Stimulated activated CD4-positive, alpha-beta T cell treated with anti-CD3 and anti-CD28 coated beads, Interleukin-1b, Interleukin-23, amount 100 ng/mL, for 24 hours (primary cell): ENCODE data around the gene PNLIPRP2.

Experiments used
- DNase-seq, 4 experiments: peaks; one replicate each; pipeline ENCODE4 v3.0.0-alpha.2; 2020; ENCODE audit warnings: low read depth in 4 of 4, low spot score in 1 of 4

Gene PNLIPRP2

GRCh38 chr10:116679351-116679750 is 58.6 kb downstream of the PNLIPRP2 start:
- DNase-seq = no peak

- no peak for DNase-seq
Observed at GRCh38 chr10:116683166-116683565, 62.4 kb downstream of the PNLIPRP2 start.

- no peak for DNase-seq
Observed at GRCh38 chr10:116683821-116684220, 63.1 kb downstream of the PNLIPRP2 start.

DNA sequence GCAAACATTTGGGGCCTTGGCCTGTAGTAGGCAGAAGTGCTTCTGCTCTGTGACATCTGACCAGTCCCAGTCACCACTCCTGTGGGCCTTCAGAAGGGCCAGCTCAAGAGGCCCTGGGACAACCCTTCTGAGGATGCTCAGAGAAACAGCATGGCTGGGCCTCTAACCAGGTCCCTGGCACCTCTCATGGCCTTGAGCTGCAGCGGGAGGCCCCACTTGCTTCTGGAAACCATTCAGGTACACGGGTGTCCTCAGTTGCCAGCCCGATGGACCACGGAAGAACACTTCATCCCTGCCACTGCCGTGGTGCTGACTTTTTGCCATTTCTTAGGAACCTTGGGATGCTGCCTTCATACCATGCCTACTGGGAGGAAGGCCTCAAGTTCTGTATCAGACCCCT is 64.0 kb downstream of the PNLIPRP2 start:
- DNase-seq = no peak

DNA sequence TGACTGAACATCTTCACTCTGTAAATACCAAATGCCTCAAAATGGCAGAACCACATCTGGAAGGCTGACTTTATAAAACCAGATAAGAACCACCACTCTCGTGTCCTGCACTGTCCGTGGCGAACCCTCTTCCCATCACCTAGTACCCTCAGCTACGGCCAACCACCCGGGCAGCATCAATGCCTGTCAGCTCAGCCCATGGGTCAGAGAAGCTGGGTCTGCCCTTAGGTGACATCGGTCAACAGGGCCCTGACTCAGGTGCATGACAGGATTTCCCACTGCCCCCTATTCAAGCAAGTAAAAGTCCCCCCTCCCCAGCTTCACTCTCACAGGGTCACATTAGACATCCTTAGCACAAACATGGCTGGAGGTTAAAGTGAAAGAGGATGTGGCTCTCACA is 65.1 kb downstream of the PNLIPRP2 start:
- DNase-seq = no peak

GRCh38 chr10:116686632-116687031 is 65.9 kb downstream of the PNLIPRP2 start:
- DNase-seq = no peak

DNA sequence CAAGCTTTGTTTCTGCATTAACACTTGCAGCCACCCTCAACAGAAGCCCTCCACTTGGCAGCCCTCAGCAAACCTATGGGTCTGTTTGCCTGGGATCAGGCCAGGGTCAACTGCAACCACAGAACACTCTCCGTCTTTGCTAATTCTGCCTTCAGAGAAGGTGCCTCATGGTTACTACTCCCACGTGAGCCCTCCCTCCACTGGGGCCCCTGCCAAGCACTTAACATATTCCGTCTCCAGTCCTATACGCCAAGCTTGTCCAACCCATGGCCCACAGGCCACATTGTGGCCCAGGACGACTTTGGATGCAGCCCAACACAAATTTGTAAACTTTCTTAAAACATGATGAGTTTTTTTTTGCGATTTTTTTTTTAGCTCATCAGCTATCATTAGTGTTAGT is 66.9 kb downstream of the PNLIPRP2 start:
- no peak for DNase-seq

GRCh38 chr10:116688241-116688711 is 67.5 kb downstream of the PNLIPRP2 start:
- DNase-seq = no peak

DNA sequence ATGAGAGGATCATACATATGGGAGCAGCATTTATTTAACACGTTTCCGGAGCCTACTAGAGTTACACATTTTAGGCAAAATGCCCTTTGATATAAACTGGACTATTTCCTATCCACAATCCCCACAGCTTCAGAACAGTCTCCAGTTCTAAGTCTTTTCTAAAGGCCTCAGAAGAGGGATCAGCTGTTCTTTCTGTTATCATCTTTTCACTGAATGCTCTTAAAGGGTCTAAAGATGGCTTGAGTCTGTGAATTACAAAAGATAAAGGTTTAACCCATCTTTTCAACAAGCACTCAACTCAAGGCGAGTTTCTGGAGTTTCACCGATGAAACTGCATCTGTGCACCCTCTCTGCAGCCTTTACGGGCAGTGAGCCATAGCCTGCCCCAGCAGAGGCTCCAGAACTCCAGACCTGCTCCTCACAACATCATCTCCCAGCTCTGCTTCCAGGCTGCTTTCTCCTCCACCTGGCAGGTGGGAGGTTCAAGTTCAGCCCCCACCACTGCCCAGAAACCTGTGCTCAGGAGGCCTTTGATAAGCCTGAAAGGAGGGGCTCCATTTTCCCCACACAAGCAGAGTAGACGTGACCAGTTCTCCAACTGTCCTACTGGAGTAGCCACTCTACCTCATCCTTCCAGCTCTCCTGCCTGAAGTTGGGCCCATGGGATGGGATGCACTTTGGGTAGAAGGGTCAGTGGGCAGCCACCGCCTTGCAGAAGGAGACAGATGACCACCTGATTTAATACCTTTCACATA is 68.2 kb downstream of the PNLIPRP2 start:
- DNase-seq = no peak

- DNase-seq = no peak
Observed at GRCh38 chr10:116689744-116690143, 69.0 kb downstream of the PNLIPRP2 start.

DNA sequence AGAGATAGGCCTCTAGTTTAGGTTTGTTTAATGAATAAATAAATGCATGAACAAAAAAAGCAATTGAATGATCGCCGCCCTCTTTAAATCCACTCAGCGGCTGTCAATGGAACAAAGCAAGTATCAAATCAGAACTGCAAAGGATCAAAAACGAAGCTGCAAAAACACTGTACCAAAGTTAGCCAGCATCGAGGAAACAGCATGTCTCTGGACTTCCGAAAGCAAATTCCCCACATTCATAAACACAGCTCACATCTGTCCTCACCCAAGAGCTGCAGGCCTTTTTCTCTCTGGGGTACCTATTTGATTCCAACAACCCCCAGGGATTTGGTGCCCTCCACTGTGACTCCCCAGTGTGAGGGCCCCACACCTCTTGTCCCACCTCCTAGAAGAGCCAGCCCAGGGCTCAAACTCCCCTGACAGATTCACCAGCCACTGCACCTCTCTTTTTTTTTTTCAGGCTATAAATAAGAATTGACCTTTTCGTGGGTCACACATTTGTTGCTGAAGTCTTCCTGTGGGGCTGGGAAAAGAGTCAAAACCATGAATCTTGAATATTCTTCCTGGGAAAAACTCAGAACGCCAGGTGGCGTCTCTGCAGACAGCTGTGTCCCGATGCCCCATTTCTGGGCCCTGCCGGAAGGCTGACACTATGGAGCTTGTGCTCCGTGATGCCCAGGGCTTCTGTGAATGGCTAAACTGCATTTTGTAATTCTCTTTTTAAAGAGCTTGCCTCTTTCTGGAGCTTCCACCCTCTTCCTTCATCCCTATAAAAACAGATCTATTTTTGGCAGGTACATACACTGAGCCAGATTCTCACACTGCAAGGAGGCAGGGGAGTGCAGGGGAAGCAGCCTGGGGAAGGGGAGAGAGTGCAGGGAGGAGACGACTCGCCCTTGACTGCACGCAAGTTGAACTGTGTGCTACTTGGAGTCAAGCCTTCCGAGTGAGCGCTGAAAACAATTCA is 69.9 kb downstream of the PNLIPRP2 start:
- no peak for DNase-seq

DNA sequence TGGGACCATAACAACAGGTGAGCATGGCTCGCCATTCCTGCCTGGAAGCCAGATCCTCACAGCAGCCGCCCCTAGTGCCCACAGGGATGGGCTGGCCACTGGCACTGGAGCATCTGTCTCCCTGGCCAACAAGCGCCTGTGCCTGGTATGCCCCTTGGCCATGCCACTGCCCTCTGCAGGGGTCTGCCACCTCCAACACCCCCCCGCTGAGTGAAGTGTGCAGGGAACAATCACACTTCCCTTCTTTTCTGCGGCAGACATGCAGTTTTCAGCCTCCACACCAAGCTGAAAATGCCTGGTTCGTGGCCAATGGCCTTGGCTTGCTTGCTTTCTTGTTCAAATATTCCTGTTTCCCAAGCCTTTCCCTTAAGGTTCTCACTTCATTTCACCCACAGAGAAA is 70.9 kb downstream of the PNLIPRP2 start:
- no peak for DNase-seq

- DNase-seq = no peak
Observed at GRCh38 chr10:116692225-116692624, 71.5 kb downstream of the PNLIPRP2 start.

DNA sequence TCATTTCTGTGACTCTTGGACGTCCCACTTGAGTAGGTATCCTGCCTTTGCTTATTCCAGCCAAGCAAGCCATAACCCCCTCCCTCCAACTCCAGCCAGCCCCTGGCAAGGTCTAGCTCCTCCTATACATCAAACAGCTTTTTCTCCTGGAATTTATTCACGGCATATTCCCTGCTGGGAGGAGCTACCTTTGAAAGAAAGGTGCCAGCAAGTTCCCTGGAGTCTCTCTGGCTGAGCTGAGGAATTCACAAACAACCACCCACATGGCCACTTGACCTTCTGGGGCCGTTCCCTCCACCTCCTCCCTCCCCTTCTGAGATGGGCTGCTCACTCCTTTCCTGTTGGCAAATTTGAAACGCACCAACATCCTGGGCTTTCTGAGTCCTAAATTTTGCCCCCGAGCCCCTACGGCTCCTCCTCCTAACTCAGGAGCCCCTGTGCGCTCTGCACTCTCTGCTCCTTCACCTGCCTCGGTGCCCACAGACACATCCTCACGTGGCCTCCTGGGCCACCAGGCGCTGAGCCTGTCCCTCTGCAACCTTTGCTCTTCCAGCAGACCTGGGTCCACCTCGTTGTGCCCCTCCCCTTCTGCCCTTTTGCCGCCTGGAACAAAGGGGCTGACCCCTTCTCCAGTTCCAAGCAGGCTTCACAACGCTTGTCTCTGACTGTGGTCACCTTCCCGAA is 73.6 kb downstream of the PNLIPRP2 start:
- DNase-seq = no peak
